GM20000 (cell line): ENCODE data around the gene PTCD2.
A peak's percentile ranks its signal among the peaks of the same experiment; 100 is the strongest.
"Not testable (repeated sequence)": the region's sequence is repeated elsewhere in the genome, so short reads cannot be mapped to it uniquely, and the experiment has no call there.

Experiments
- DNase-seq: peaks from one replicate; pipeline ENCODE4 v3.0.0; 2012; ENCODE audit warnings: low spot score
- TF ChIP-seq, protein P1 (sequence below): IDR thresholded peaks from 2 replicates; pipeline ENCODE4 v1.5.1; 2012; ENCODE audit warnings: mild to moderate bottlenecking, control low read depth; ENCODE audit errors: extremely low read depth, missing control alignments

PTCD2 gene

DNA sequence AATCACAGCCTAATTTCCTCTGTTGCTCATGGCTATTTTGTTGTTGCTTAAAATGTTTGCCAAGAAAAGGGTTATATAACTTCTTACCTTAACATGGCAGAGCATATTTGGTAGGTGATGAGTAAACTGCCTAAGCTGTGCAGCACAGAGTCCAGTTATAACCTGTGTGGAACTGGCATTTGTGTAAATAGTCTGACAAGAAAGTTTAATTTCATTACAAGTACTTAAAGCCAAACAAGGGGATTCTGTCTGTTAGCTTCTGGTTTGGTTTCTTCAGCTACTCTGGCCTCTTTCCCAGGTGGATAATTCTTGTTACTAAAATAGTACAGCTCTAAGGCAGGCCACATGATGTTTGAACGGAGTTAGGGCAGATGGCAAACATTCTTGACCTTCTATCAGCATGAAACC is 72.2 kb downstream of the PTCD2 start:
- TF ChIP-seq, protein P1, sequence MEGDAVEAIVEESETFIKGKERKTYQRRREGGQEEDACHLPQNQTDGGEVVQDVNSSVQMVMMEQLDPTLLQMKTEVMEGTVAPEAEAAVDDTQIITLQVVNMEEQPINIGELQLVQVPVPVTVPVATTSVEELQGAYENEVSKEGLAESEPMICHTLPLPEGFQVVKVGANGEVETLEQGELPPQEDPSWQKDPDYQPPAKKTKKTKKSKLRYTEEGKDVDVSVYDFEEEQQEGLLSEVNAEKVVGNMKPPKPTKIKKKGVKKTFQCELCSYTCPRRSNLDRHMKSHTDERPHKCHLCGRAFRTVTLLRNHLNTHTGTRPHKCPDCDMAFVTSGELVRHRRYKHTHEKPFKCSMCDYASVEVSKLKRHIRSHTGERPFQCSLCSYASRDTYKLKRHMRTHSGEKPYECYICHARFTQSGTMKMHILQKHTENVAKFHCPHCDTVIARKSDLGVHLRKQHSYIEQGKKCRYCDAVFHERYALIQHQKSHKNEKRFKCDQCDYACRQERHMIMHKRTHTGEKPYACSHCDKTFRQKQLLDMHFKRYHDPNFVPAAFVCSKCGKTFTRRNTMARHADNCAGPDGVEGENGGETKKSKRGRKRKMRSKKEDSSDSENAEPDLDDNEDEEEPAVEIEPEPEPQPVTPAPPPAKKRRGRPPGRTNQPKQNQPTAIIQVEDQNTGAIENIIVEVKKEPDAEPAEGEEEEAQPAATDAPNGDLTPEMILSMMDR, result no peak
- no peak for DNase-seq

DNA sequence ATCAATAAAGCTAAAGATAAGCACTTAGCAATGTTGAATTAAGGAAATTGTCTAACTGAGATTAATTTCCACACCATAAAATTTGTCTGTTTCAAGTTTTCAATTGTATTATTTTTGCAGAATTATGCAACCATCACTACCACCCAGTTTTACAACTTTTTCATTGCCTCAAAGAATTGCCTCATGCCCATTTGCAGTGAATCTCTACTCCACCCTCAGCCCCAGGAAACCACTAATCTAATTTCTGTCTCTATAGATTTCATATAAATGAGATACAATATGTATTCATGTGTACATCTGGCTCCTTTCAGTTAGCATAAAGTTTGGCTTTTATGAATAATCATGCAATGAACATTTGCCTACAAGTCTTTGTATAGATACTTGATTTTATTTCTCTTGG is 72.9 kb downstream of the PTCD2 start:
- DNase-seq, result no peak
- TF ChIP-seq, protein P1, result no peak

DNA sequence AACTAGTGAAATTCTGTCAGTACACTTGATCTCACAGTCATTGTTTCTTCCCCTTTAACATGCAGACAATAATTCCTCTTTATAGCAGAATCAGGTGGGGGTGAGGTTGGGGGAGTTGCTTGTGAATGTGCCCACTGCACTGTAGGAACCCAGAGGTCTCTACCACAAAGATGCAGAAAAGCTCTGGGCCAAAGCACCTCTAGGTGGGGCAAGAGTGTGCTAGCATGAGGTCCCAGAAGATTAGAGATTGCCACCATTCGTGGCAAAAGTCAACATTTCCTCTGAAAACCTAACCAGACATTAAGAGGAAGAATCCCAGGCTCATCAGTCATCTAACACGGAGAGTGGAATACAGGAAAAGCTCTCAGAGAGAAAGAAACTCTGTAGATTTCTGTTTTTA is 74.5 kb downstream of the PTCD2 start:
- TF ChIP-seq, protein P1, result peak; percentile 58
- DNase-seq, result peak; percentile 56

DNA sequence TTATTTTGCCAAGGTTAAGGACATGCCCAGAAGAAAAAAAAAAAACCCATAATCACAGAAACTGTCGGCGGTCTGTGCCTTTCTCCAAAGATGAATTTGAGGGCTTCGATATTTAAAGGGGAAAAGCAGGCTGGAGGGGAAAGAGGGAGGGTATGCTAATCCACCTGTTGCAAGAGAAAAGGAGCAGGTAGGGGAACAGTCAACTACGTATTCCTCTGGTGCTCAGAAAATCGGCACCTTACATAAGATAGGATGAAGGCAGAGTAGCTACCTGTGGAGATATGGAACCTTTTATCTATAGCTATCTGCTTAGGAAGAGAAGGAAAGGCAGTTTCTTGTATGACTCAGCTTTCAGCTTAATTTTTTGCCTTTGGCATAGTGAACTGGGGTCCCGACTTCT is 77.7 kb downstream of the PTCD2 start:
- DNase-seq, result no peak
- TF ChIP-seq, protein P1, result no peak

DNA sequence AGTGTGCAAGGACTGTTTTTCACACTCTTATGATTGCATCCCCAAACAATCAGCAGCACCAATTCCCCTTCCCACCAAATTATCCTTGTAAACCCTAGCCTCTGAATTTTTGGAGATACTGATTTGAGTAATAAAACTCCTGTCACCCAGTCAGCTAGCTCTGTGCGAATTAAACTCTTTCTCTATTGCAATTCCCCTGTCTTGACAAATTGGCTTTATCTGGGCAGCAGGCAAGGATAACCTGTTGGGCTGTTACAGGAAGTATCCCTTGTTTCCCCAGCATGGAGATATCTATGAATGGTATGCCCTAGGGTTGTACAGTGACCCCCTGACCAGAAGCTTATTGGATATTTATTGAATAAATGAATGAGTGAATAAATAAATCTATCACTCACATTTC is 80.8 kb downstream of the PTCD2 start:
- TF ChIP-seq, protein P1, result no peak
- no peak for DNase-seq

DNA sequence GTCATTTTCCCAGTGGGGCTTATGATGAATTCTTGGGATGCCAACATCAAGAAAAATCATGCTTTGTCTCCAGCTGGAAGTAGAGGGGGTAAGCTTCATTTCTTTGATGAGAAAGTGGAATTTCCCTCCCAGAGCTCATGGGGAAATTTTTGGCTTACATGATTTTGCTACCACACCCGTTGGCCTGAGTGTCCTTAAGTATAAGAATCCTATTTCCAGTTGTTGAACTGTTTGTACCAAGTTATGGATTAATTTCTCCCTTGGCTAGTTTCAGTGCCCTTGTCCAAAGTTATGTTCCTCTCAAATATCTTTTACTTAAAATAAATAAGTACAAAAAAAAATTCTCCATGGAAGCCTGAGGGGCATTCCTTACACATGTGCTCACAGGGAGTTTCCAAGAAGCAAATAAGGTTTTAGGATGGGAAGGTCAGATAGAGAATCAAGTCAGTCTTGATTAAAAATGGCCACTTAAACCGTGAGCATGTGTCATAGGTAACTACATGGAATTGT is 82.3 kb downstream of the PTCD2 start:
- DNase-seq, result no peak

DNA sequence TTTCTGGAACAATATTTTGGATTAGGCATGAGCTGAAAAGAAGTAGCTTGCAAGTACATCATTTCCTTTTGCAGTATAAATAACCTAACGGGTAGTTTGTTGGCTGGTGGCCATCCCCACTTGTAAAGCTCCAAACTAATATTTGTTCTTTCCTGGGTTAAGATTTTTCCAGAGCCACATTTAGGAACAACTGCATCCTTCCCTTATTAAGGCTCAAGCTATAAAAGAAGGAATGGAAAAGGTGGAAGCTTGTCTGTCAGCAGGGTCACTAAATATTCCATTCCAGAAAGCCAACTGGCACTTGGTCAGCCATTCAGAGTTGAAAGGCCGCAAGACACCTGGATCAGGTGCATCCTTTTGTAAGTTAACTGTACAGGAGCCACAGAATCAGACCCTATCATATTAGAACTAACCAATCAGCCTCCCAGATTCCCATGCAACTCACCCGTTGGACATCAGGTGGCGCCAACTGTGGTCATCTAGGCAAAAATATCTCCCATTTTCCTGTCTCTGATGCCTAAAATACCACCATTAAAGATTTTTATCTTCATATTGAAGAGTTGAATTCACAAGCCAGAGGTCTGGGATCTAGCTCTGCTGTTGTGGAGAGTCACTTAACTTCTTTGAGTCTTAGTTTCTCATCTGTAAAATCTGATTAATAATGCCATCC is 82.9 kb downstream of the PTCD2 start:
- no peak for DNase-seq
- TF ChIP-seq, protein P1, result peak; percentile 5

More for the DNA sequence above, 82.3 kb downstream of the PTCD2 start:
- TF ChIP-seq, protein P1, result no peak

DNA sequence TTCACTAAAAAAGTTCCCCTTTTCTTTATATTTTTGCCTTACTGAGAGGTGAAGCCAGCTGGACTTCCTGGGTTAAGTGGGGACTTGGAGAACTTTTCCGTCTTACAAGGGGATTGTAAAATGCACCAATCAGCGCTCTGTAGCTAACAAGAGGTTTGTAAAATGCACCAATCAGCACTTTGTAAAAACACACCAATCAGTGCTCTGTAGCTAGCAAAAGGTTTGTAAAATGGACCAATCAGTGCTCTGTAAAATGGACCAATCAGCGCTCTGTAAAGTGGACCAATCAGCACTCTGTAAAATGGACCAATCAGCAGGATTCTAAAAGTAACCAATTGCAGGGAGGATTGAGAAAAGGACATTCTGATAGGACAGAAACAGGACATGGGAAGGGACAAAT is 84.6 kb downstream of the PTCD2 start:
- DNase-seq, result not testable (repeated sequence)
